ENCODE data around the gene POLDIP2. TPM values are rescaled to one million over a fixed set of nuclear protein-coding genes. Genes with fewer than 3 reads are reported as not detected.

POLDIP2 gene
- total and polyA plus RNA-seq, 10 of the 15 experiments (the other 5 are each of a cell fraction or from before 2014, with no cell fraction given): 22.8 to 196 (median 121) TPM

DNA sequence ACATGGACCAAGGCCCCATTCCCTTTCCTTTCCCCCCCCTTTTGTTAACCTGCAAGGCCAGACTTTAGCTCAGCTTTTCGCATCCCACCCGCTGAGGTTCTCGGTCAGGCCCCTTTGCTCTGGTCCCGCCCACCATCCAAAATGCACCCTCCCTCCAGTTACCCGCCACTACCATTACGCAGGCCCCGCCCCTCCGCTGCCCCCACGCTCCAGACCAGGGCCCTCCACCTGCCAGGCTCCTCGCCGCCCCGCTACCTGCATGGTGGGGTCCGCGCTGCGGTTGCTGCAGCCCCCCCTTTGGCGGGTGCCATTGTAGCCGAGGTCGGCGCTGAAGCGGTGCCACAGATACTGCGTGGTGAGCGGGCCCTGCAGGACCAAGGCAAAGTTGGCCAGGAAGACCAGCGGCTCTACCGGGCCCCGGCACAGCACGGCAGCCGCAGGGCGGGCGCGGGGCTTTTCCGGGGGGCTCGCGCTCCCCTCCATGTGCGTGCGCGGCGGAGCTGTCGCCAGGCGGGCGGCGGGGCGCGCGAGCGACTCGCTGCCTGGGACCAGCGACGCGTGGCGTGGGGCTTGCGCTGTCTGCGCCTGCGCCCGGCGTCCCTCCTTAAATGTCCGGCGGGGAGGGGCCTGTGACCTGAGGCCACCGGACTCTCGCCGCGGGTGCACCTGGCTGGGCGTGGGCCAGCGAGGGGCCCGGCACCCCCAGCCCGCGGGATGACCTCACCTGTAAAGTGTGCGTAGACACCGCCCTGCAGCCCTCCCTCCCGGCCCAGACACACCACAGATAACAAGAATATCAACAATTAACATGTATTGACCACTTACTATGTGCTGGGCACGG is 48.5 kb upstream of the POLDIP2 start, which contains the start of gene SLC46A1 (continued):
- TF ChIP-seq, protein P1, sequence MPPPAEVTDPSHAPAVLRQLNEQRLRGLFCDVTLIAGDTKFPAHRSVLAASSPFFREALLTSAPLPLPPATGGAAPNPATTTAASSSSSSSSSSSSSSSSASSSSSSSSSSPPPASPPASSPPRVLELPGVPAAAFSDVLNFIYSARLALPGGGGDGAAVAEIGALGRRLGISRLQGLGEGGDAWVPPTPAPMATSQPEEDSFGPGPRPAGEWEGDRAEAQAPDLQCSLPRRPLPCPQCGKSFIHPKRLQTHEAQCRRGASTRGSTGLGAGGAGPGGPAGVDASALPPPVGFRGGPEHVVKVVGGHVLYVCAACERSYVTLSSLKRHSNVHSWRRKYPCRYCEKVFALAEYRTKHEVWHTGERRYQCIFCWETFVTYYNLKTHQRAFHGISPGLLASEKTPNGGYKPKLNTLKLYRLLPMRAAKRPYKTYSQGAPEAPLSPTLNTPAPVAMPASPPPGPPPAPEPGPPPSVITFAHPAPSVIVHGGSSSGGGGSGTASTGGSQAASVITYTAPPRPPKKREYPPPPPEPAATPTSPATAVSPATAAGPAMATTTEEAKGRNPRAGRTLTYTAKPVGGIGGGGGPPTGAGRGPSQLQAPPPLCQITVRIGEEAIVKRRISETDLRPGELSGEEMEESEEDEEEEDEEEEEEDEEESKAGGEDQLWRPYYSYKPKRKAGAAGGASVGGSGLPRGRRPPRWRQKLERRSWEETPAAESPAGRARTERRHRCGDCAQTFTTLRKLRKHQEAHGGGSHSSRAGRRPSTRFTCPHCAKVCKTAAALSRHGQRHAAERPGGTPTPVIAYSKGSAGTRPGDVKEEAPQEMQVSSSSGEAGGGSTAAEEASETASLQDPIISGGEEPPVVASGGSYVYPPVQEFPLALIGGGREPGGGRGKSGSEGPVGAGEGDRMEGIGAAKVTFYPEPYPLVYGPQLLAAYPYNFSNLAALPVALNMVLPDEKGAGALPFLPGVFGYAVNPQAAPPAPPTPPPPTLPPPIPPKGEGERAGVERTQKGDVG (CRISPR knock-in tag; IDR thresholded peaks at IDR 0.05): no peak
- no peak for TF ChIP-seq CBFB (IDR thresholded peaks at IDR 0.05; ENCODE audit: low read depth)
- TF ChIP-seq RFX5 (IDR thresholded peaks at IDR 0.05; ENCODE audit: low read depth, low read length): no peak
- no peak for TF ChIP-seq BMI1 (IDR thresholded peaks at IDR 0.05; ENCODE audit: borderline replicate concordance)
- no peak for TF ChIP-seq SPI1 (IDR thresholded peaks at IDR 0.05; ENCODE audit: borderline replicate concordance, insufficient read depth, low read depth, low read length)
- TF ChIP-seq, protein P2, sequence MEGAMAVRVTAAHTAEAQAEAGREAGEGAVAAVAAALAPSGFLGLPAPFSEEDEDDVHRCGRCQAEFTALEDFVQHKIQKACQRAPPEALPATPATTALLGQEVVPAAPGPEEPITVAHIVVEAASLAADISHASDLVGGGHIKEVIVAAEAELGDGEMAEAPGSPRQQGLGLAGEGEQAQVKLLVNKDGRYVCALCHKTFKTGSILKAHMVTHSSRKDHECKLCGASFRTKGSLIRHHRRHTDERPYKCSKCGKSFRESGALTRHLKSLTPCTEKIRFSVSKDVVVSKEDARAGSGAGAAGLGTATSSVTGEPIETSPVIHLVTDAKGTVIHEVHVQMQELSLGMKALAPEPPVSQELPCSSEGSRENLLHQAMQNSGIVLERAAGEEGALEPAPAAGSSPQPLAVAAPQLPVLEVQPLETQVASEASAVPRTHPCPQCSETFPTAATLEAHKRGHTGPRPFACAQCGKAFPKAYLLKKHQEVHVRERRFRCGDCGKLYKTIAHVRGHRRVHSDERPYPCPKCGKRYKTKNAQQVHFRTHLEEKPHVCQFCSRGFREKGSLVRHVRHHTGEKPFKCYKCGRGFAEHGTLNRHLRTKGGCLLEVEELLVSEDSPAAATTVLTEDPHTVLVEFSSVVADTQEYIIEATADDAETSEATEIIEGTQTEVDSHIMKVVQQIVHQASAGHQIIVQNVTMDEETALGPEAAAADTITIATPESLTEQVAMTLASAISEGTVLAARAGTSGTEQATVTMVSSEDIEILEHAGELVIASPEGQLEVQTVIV (IDR thresholded peaks at IDR 0.05; ENCODE audit: borderline replicate concordance, partially characterized antibody): no peak
- no peak for TF ChIP-seq SREBF1 (IDR thresholded peaks at IDR 0.05; ENCODE audit: low read length)
- no peak for TF ChIP-seq EP300 (IDR thresholded peaks at IDR 0.05; ENCODE audit: borderline replicate concordance in 1 of 2, control insufficient read depth in 1 of 2, low read depth in 2 of 2, low read length in 2 of 2)
- TF ChIP-seq, protein P3, sequence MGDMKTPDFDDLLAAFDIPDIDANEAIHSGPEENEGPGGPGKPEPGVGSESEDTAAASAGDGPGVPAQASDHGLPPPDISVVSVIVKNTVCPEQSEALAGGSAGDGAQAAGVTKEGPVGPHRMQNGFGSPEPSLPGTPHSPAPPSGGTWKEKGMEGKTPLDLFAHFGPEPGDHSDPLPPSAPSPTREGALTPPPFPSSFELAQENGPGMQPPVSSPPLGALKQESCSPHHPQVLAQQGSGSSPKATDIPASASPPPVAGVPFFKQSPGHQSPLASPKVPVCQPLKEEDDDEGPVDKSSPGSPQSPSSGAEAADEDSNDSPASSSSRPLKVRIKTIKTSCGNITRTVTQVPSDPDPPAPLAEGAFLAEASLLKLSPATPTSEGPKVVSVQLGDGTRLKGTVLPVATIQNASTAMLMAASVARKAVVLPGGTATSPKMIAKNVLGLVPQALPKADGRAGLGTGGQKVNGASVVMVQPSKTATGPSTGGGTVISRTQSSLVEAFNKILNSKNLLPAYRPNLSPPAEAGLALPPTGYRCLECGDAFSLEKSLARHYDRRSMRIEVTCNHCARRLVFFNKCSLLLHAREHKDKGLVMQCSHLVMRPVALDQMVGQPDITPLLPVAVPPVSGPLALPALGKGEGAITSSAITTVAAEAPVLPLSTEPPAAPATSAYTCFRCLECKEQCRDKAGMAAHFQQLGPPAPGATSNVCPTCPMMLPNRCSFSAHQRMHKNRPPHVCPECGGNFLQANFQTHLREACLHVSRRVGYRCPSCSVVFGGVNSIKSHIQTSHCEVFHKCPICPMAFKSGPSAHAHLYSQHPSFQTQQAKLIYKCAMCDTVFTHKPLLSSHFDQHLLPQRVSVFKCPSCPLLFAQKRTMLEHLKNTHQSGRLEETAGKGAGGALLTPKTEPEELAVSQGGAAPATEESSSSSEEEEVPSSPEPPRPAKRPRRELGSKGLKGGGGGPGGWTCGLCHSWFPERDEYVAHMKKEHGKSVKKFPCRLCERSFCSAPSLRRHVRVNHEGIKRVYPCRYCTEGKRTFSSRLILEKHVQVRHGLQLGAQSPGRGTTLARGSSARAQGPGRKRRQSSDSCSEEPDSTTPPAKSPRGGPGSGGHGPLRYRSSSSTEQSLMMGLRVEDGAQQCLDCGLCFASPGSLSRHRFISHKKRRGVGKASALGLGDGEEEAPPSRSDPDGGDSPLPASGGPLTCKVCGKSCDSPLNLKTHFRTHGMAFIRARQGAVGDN (IDR thresholded peaks at IDR 0.05): peak; percentile 55; the same call in 1 of the 2 replicates
- TF ChIP-seq ZNF622 (IDR thresholded peaks at IDR 0.05): no peak
- peak; percentile 89 for TF ChIP-seq PAX5 (IDR thresholded peaks at IDR 0.05; ENCODE audit: borderline replicate concordance, low read depth, low read length)
- TF ChIP-seq NFYB (IDR thresholded peaks at IDR 0.05; ENCODE audit: insufficient read depth, low read depth, low read length): no peak
- no peak for TF ChIP-seq PAX8 (IDR thresholded peaks at IDR 0.05)
- TF ChIP-seq, protein P4, sequence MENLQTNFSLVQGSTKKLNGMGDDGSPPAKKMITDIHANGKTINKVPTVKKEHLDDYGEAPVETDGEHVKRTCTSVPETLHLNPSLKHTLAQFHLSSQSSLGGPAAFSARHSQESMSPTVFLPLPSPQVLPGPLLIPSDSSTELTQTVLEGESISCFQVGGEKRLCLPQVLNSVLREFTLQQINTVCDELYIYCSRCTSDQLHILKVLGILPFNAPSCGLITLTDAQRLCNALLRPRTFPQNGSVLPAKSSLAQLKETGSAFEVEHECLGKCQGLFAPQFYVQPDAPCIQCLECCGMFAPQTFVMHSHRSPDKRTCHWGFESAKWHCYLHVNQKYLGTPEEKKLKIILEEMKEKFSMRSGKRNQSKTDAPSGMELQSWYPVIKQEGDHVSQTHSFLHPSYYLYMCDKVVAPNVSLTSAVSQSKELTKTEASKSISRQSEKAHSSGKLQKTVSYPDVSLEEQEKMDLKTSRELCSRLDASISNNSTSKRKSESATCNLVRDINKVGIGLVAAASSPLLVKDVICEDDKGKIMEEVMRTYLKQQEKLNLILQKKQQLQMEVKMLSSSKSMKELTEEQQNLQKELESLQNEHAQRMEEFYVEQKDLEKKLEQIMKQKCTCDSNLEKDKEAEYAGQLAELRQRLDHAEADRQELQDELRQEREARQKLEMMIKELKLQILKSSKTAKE (IDR thresholded peaks at IDR 0.05; ENCODE audit: low read depth, poor library complexity, severe bottlenecking): no peak
- no peak for TF ChIP-seq RAD21 (IDR thresholded peaks at IDR 0.05; ENCODE audit: insufficient read depth, low read depth, low read length)
- 0 out of 2 replicates have a peak, but pooled peaks have one; percentile 32 for TF ChIP-seq ZNF207 (IDR thresholded peaks at IDR 0.05; ENCODE audit: borderline replicate concordance)
- TF ChIP-seq STAT3 (IDR thresholded peaks at IDR 0.05; ENCODE audit: low read depth, low read length): no peak

Measured in GM12878 (cell line).